Stimulated activated CD8-positive, alpha-beta memory T cell treated with anti-CD3 and anti-CD28 coated beads, Interleukin-7, amount 100 ng/mL, for 48 hours (primary cell): Measurements from ENCODE around the gene SFMBT2.

ENCODE experiments used
- DNase-seq, 2 donors: peaks; one replicate each; pipeline ENCODE4 v3.0.0-alpha.2; 2020; ENCODE audit warnings: low read depth in 1 of 2; ENCODE audit errors: extremely low read depth in 1 of 2

The SFMBT2 gene

GRCh38 chr10:7275761-7276440, 134.9 kb downstream of the SFMBT2 start:
- DNase-seq, result no peak

GRCh38 chr10:7274293-7274692, 136.5 kb downstream of the SFMBT2 start:
- no peak for DNase-seq

GRCh38 chr10:7272008-7272407, 138.8 kb downstream of the SFMBT2 start:
- no peak for DNase-seq

- no peak for DNase-seq
These were observed 140.8 kb downstream of the SFMBT2 start for GRCh38 chr10:7269988-7270387.

GRCh38 chr10:7267142-7267541, 143.7 kb downstream of the SFMBT2 start:
- no peak for DNase-seq

DNA sequence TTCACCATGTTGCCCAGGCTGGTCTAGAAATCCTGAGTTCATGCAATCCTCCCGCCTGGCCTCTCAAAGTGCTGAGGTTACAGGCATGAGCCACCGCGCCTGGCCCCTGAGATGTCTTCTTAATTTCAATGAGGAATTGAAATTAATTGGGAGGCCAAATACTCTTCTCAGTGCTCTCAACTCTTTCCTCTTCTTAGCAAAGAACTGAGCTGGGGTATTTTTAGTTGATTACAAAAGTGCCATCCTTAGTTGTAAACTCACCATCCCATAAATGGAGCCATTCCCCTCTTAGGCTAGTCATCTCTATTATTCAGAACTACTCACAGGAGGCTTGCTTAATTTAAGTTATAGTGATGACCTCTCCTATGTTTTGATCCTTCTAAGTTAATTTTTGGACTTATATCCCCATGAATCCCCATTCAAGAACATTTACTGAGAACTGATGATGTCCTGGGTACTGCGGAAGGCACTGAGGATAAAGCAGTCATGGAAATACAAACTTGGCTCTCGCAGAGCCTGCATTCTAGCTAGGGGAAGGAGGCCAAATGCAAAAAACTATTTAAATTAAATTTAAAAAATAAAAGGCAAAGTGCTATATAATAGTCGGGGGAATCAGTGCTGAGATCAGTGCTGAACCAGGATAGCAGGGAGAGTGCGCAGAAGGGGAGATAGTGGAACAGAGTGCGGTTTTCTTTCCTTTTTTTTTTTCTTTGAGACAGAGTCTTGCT, 145.3 kb downstream of the SFMBT2 start:
- no peak for DNase-seq

- no peak for DNase-seq
These were observed 146.5 kb downstream of the SFMBT2 start for GRCh38 chr10:7264313-7264756.

DNA sequence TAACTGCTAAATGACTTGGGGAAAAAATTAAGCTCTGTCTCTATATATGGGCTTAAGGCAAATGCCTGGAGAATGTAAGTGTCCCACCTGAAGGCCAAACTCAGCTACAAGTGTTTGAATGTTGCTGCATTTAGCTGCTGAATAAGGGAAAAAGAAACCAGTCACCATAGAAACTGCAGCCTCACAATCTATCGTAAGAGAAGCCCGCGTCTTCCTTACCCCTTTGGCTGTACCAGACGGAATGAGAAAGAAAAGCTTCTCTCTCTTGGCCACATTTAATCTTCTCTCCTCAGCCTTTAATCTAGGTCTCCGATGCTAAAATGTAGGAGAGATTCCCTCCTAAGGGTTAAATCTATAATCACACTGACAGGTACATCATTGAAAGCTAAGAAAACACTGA, 147.2 kb downstream of the SFMBT2 start:
- no peak for DNase-seq

GRCh38 chr10:7261351-7261750, 149.5 kb downstream of the SFMBT2 start:
- DNase-seq, result no peak

DNA sequence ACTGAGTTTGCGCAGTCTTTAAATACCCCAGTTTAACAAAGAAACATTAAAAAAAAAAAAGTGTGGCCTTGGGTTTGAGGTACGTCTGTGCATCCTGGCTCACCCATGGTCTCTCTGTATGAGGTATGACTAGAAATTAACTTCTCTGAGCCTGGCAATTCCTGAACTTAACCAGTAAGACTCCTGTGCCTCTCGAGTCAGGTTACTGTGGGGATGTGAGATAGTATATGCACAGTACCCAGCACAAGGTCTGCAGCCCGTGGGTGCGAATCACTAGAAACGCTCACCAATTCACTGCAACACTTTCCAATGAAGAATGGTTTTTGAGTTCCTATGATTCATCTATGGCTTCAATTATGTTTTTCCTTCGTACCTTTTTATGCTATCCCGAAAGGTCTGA, 149.9 kb downstream of the SFMBT2 start:
- no peak for DNase-seq

- no peak for DNase-seq
These were observed 150.4 kb downstream of the SFMBT2 start for GRCh38 chr10:7260412-7260900.

GRCh38 chr10:7258948-7259523, 151.8 kb downstream of the SFMBT2 start:
- peak; percentile 57 to 76 for DNase-seq

DNA sequence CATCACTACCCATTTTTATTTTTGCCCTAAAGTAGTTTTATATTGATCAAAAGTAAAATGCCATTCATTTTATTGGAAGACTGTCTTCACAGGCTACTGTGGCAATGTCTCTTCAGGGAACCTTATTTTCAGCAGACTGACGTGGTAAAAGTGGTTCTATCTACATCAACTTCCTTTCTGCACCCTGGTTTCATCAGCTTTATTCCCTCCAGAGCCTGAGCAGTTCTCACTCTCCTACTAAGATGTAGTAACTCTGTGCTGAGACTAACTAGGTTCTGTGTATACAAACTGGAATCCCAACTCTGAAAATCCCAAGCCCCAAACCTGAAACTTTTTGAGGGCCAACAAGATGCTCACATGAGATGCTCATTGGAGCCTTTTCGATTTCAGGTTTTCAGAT, 155.3 kb downstream of the SFMBT2 start:
- DNase-seq, result no peak

DNA sequence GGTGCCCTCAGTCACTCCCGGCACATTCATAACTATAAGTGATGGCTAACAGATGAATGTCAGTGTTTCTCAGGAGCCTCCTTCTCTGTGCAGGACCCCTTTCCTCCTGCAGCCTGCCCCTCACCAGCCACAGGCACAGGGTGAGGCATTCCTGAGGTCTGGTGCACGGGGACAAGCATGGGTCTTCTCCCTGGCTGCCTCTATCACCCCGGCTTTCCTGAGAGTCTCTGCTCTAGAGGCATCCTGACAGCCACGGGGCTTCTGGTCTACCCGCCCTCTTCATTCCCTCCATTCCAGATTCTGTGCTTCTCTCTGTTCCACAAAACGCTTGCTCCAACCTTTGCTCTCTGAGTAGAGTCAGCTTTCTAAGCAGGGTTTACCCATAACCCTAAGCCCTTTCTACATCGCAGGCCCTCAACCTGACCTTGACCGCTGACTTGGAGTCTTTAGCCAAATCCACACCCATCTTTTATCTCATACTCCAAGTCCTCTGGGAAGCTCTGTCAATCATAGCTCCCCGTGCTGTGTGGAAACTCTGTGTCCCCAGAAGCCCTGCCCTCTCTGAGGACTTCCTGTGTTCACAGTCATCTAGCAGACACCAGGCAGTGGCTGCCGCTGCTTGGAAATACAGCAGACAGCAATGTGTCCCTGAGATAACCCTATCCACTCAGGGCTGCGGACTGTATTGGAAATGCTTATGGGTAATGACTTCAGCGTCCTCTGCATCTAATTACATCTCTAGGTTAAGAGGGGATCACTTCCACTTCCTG, 159.0 kb downstream of the SFMBT2 start:
- DNase-seq, result no peak

DNA sequence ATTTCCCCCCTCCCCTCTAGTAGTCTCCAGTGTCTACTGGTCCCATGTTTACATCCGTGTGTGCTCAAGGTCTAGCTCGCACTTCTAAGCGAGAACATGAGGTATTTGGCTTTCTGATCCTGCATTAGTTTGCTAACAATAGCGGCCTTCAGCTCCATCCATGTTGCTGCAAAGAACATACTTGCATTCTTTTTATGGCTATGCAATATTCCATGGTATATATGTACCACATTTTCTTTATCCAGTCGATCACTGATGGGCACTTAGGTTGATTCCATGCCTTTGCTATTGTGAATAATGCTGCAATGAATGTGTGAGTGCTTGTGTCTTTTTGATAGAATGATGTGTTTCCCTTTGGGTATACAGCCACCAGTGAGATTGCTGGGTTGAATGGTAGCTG, 160.6 kb downstream of the SFMBT2 start:
- DNase-seq, result no peak

GRCh38 chr10:7248585-7249164, 162.2 kb downstream of the SFMBT2 start:
- DNase-seq, result no peak

GRCh38 chr10:7248148-7248547, 162.7 kb downstream of the SFMBT2 start:
- DNase-seq, result no peak

- DNase-seq, result no peak
These were observed 165.3 kb downstream of the SFMBT2 start for GRCh38 chr10:7245505-7245904.

- DNase-seq, result no peak
These were observed 167.0 kb downstream of the SFMBT2 start for GRCh38 chr10:7243873-7244272.

DNA sequence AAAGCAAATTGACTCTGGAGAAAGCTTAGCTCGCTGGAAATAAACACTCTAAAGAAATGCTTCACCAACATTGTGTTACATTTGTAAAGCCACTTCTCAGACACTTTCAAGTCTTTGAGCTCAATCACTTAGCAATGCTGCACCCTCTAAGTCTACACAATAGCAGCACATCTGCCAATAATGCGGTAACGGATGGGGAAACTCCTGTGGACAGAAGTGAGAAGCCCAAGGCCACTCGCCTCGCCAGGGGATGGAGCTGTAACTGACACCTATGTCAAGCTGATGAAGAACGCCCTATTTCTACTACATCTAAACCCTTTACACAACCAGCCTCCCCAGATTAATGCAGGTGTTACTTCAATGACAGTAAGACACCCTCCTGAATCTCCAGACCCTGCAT, 167.7 kb downstream of the SFMBT2 start:
- DNase-seq, result no peak
